SK-N-SH treated with all-trans-retinoic acid at 6 μM for 48 hours (cell line): Measurements from ENCODE around the gene TRIM40.

Source experiments
- CREB5 ChIP-seq: fragments of 250-450 bp; sonication (Bioruptor Pico); IDR thresholded peaks from 2 replicates; pipeline ENCODE4 v1.5.1; 2020; ENCODE audit warnings: low read depth, mild to moderate bottlenecking, moderate library complexity
- ESRRG ChIP-seq: fragments of 250-450 bp; sonication (Bioruptor Pico); IDR thresholded peaks from 2 replicates; pipeline ENCODE4 v1.6.1; 2021; ENCODE audit warnings: mild to moderate bottlenecking
- PATZ1 ChIP-seq: fragments of 250-450 bp; sonication (Bioruptor Pico); IDR thresholded peaks from 2 replicates; pipeline ENCODE4 v1.8.0; 2020; ENCODE audit warnings: mild to moderate bottlenecking, moderate library complexity, borderline replicate concordance
- POU6F1 ChIP-seq: fragments of 250-450 bp; sonication (Bioruptor Pico); IDR thresholded peaks from 2 replicates; pipeline ENCODE4 v1.8.0; 2021; ENCODE audit warnings: low read depth, mild to moderate bottlenecking, moderate library complexity, borderline replicate concordance
- SNAI2 ChIP-seq: fragments of 250-450 bp; sonication (Bioruptor Pico); IDR thresholded peaks from 2 replicates; pipeline ENCODE4 v1.5.0; 2020; ENCODE audit warnings: mild to moderate bottlenecking, moderate library complexity
- ZC3H10 ChIP-seq: fragments of 250-450 bp; sonication (Bioruptor Pico); IDR thresholded peaks from 2 replicates; pipeline ENCODE4 v1.5.1; 2021; ENCODE audit warnings: mild to moderate bottlenecking, moderate library complexity
- ZFP3 ChIP-seq: fragments of 250-450 bp; sonication (Bioruptor Pico); IDR thresholded peaks from 2 replicates; pipeline ENCODE4 v1.5.0; 2020; ENCODE audit warnings: mild to moderate bottlenecking, moderate library complexity
- ZFP30 ChIP-seq: fragments of 450-650 bp; formaldehyde crosslinking; IDR thresholded peaks from 2 replicates; pipeline ENCODE4 v1.5.0; 2022; ENCODE audit warnings: mild to moderate bottlenecking, moderate library complexity

- TF ChIP-seq ZFP30 (CRISPR knock-in tag) (no peak), ESRRG (no peak), ZC3H10 (CRISPR knock-in tag) (no peak), POU6F1 (CRISPR knock-in tag) (no peak), CREB5 (no peak), PATZ1 (no peak), ZFP3 (CRISPR knock-in tag) (no peak), SNAI2 (CRISPR knock-in tag) (no peak)
Measured at GRCh38 chr6:30155520-30156261, 19.8 kb downstream of the TRIM40 start.
